ENCODE results near the gene UMODL1. TPM values are rescaled to one million over a fixed set of nuclear protein-coding genes. Genes with fewer than 3 reads are reported as not detected.

UMODL1 gene
- total RNA-seq, 1 experiment from 2014 or later = not detected

- POLR2A ChIA-PET (ENCODE audit: unreplicated experiment) = interaction anchor here (0.6 kb wide), 1 partner anchor 18 kb away, joined by 4 read pairs; no protein-coding TSS in a partner anchor
- Histone ChIP-seq H3K36me3 (ENCODE audit: low read depth) (no peaks in the 10 kb centered on the region), H3K4me3 (no peak overlapping the region), H3K4me2 (no peak overlapping the region; the same call in 1 of the 2 replicates), H3K9me3 (ENCODE audit: insufficient read depth, low read depth) (no peaks in the 10 kb centered on the region), H3K9me2 (ENCODE audit: insufficient read depth) (no peaks in the 10 kb centered on the region), H3K79me2 (ENCODE audit: low read depth) (no peaks in the 10 kb centered on the region), H2AFZ (no peak overlapping the region), H3F3A (ENCODE audit: insufficient read depth, low read depth) (peaks cover 22% of the 10 kb centered on the region), H3K27ac (peak overlapping the region; percentile 75), H3K4me1 (replicated peaks; ENCODE audit: insufficient read depth) (peaks cover 37% of the 10 kb centered on the region), H4K20me1 (ENCODE audit: insufficient read depth) (no peaks in the 10 kb centered on the region), H3K27me3 (ENCODE audit: insufficient read depth, low read depth) (no peaks in the 10 kb centered on the region)
- no peak for TF ChIP-seq CTCF (conservative IDR thresholded peaks at IDR 0.05)
- TF ChIP-seq EZH2 (IDR thresholded peaks at IDR 0.05; ENCODE audit: low read depth) = no peak
- DNase-seq = no peak
- intact Hi-C loops (cut with micrococcal nuclease; ENCODE audit: unreplicated experiment) = loop anchor here (2.0 to 5.0 kb wide), 2 partner anchors 38 to 138 kb away; no protein-coding TSS in a partner anchor
- BruUV-seq (replicated peaks) = no TSS peak
- CTCF ChIA-PET = no interaction called here
Observed at GRCh38 chr21:42094811-42095210, 23.7 kb downstream of the UMODL1 start.

- no peak overlapping the region for H3K27ac ChIP-seq
- H3K4me2 ChIP-seq = no peak overlapping the region
- POLR2A ChIA-PET (ENCODE audit: unreplicated experiment) = interaction anchor here (0.6 kb wide), 1 partner anchor 17 kb away, joined by 4 read pairs; no protein-coding TSS in a partner anchor
- CTCF ChIA-PET = interaction anchor here (0.5 kb wide), 1 partner anchor 450 kb away, joined by 3 read pairs; no protein-coding TSS in a partner anchor
- DNase-seq = no peak
- peaks cover 22% of the 10 kb centered on the region for H3F3A ChIP-seq (ENCODE audit: insufficient read depth, low read depth)
- intact Hi-C loops (cut with micrococcal nuclease; ENCODE audit: unreplicated experiment) = loop anchor here (2.0 kb wide), 1 partner anchor 39 kb away; no protein-coding TSS in a partner anchor
- H3K4me3 ChIP-seq = no peak overlapping the region
- no peaks in the 10 kb centered on the region for H3K9me2 ChIP-seq (ENCODE audit: insufficient read depth)
- no peak for TF ChIP-seq CTCF (conservative IDR thresholded peaks at IDR 0.05)
- no peak for TF ChIP-seq EZH2 (IDR thresholded peaks at IDR 0.05; ENCODE audit: low read depth)
- BruUV-seq (replicated peaks) = no TSS peak
- no peaks in the 10 kb centered on the region for H3K79me2 ChIP-seq (ENCODE audit: low read depth)
- no peaks in the 10 kb centered on the region for H4K20me1 ChIP-seq (ENCODE audit: insufficient read depth)
- H3K27me3 ChIP-seq (ENCODE audit: insufficient read depth, low read depth) = no peaks in the 10 kb centered on the region
- no peaks in the 10 kb centered on the region for H3K9me3 ChIP-seq (ENCODE audit: insufficient read depth, low read depth)
- no peak overlapping the region for H2AFZ ChIP-seq
- H3K36me3 ChIP-seq (ENCODE audit: low read depth) = no peaks in the 10 kb centered on the region
- peaks cover 37% of the 10 kb centered on the region for H3K4me1 ChIP-seq (replicated peaks; ENCODE audit: insufficient read depth)
Observed at GRCh38 chr21:42095581-42095980, 24.5 kb downstream of the UMODL1 start.

GRCh38 chr21:42096566-42096965, 25.4 kb downstream of the UMODL1 start:
- Histone ChIP-seq H2AFZ (no peak overlapping the region), H3F3A (ENCODE audit: insufficient read depth, low read depth) (peaks cover 22% of the 10 kb centered on the region), H3K9me3 (ENCODE audit: insufficient read depth, low read depth) (no peaks in the 10 kb centered on the region), H3K27me3 (ENCODE audit: insufficient read depth, low read depth) (no peaks in the 10 kb centered on the region), H4K20me1 (ENCODE audit: insufficient read depth) (no peaks in the 10 kb centered on the region), H3K79me2 (ENCODE audit: low read depth) (no peaks in the 10 kb centered on the region), H3K36me3 (ENCODE audit: low read depth) (no peaks in the 10 kb centered on the region), H3K27ac (no peak overlapping the region), H3K4me3 (no peak overlapping the region), H3K4me2 (no peak overlapping the region), H3K4me1 (replicated peaks; ENCODE audit: insufficient read depth) (peaks cover 37% of the 10 kb centered on the region), H3K9me2 (ENCODE audit: insufficient read depth) (no peaks in the 10 kb centered on the region)
- CTCF ChIA-PET = interaction anchor here (0.5 kb wide), 1 partner anchor 792 kb away, joined by 3 read pairs; no protein-coding TSS in a partner anchor
- no peak for DNase-seq
- TF ChIP-seq EZH2 (IDR thresholded peaks at IDR 0.05; ENCODE audit: low read depth) = no peak
- TF ChIP-seq CTCF (conservative IDR thresholded peaks at IDR 0.05) = no peak
- POLR2A ChIA-PET (ENCODE audit: unreplicated experiment) = no interaction called here
- BruUV-seq (replicated peaks) = no TSS peak
- intact Hi-C loops (cut with micrococcal nuclease; ENCODE audit: unreplicated experiment) = no loop called here
